GM12873 (cell line): ENCODE data around the gene PAX3.

ENCODE experiments used
- CTCF ChIP-seq: IDR thresholded peaks from 2 replicates; pipeline ENCODE4 v1.5.1; 2012; ENCODE audit warnings: low read depth, mild to moderate bottlenecking, moderate library complexity, low read length, control low read depth; ENCODE audit not compliant: insufficient read depth; ENCODE audit errors: missing control alignments

Gene PAX3

GRCh38 chr2:222304737-222305515 lies 6.1 kb upstream of the PAX3 start:
- TF ChIP-seq CTCF, result no peak

GRCh38 chr2:222303828-222304736 lies 5.3 kb upstream of the PAX3 start:
- no peak for TF ChIP-seq CTCF

GRCh38 chr2:222303045-222303827 lies 4.4 kb upstream of the PAX3 start:
- no peak for TF ChIP-seq CTCF

- no peak for TF ChIP-seq CTCF
These were observed 3.6 kb upstream of the PAX3 start for GRCh38 chr2:222302178-222303018.

- no peak for TF ChIP-seq CTCF
These were observed 3.0 kb upstream of the PAX3 start for GRCh38 chr2:222301796-222302118.

- no peak for TF ChIP-seq CTCF
These were observed 2.4 kb upstream of the PAX3 start for GRCh38 chr2:222301053-222301795.
